ENCODE data around the gene EHD3. TPM values are rescaled to one million over a fixed set of nuclear protein-coding genes. Genes with fewer than 3 reads are reported as not detected.

Gene EHD3
- total RNA-seq, 1 experiment from 2014 or later = 1.9 TPM

DNA sequence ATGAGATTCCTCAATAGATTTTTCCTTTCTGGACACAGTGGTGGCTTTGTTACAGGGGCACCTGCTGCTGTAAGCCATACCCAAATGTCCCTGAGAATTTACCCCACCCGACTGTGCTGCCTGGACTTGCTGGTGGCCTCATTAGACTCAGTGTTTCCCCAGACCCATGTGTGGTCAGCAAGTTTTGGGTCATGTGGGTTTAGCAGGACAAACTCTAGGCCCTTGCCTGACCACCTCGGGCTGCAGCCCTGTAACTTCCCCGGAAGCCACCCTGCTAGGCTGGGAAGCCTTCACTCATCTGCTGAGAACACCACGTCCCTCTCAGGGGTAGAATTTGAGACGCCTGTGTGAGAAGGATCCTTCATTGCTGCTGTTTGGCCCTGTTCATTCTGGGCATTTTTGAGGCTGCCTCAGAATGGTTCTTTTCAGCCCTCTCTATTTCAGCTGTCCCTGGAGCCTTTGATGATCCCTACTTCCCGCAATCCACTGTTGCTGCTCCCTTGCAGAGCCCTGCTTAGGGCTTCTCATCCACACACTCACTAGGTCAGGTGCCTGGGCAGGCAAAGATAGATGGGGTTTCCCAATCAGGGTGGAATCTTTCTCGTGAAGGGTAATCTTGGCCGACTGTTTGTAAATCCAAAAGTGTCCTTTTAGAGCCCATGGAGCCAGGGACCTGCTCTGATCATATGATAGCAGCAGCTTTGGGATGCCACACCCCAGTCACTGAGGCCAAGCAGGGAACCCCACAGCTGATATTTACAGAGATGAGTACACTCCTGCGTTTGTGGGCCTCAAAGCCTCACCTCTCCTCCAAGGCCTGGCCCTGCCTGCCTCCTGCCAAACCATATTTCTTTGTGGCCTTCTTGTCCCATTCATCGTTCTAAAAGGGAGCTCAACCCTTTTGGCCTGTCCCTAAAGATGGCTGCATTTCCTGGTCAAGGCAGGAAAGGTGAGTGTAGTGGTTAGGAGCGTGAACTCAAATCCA is 6.7 kb downstream of the EHD3 start:
- Histone ChIP-seq H2AFZ (no peak overlapping the region), H3K4me1 (replicated peaks; ENCODE audit: insufficient read depth) (no peaks in the 10 kb centered on the region), H3K9me2 (ENCODE audit: insufficient read depth) (no peaks in the 10 kb centered on the region), H4K20me1 (ENCODE audit: insufficient read depth) (no peaks in the 10 kb centered on the region), H3K79me2 (ENCODE audit: low read depth) (no peaks in the 10 kb centered on the region), H3F3A (ENCODE audit: insufficient read depth, low read depth) (no peaks in the 10 kb centered on the region), H3K36me3 (ENCODE audit: low read depth) (no peaks in the 10 kb centered on the region), H3K9me3 (ENCODE audit: insufficient read depth, low read depth) (no peaks in the 10 kb centered on the region), H3K27ac (no peak overlapping the region), H3K27me3 (ENCODE audit: insufficient read depth, low read depth) (no peaks in the 10 kb centered on the region), H3K4me2 (no peak overlapping the region), H3K4me3 (no peak overlapping the region)
- DNase-seq = no peak
- no TSS peak for BruUV-seq (replicated peaks)
- intact Hi-C loops (cut with micrococcal nuclease; ENCODE audit: unreplicated experiment) = no loop called here
- CTCF ChIA-PET = no interaction called here
- no peak for TF ChIP-seq EZH2 (IDR thresholded peaks at IDR 0.05; ENCODE audit: low read depth)
- TF ChIP-seq, protein P1, sequence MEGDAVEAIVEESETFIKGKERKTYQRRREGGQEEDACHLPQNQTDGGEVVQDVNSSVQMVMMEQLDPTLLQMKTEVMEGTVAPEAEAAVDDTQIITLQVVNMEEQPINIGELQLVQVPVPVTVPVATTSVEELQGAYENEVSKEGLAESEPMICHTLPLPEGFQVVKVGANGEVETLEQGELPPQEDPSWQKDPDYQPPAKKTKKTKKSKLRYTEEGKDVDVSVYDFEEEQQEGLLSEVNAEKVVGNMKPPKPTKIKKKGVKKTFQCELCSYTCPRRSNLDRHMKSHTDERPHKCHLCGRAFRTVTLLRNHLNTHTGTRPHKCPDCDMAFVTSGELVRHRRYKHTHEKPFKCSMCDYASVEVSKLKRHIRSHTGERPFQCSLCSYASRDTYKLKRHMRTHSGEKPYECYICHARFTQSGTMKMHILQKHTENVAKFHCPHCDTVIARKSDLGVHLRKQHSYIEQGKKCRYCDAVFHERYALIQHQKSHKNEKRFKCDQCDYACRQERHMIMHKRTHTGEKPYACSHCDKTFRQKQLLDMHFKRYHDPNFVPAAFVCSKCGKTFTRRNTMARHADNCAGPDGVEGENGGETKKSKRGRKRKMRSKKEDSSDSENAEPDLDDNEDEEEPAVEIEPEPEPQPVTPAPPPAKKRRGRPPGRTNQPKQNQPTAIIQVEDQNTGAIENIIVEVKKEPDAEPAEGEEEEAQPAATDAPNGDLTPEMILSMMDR (conservative IDR thresholded peaks at IDR 0.05) = no peak
- POLR2A ChIA-PET (ENCODE audit: unreplicated experiment) = no interaction called here

DNA sequence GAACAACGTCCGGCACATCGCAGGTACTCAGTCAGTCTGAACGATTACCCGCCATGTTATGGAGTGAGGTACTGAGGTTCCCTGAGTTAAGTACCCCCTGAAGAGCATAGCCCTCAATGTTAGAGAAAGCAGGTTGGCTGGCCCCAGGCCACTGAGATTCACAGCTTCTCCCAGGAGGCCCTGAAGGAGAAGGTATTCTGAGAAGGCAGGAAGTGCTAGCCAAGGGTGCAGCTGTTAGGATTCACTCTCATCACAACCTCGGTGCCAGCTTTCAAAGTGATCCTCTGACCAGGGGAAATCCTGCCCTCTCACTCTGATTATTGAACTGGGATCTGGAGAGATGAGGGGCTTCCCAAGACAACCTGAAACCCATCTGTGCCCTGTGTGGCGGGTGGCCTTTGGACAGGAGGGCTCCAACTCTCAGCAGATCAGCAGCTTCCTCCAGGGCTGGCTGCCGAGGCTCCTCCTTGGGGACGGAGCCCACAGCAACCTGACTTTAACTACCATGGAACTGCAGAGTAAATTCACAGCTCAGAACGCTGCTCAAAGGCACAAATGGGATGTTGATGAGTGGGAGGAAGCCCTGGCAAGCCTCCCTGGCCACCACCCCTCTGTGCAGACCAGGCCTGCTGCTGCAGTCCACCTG is 7.8 kb downstream of the EHD3 start:
- H3K4me1 ChIP-seq (replicated peaks; ENCODE audit: insufficient read depth) = no peaks in the 10 kb centered on the region
- H3K27ac ChIP-seq = no peak overlapping the region
- no peaks in the 10 kb centered on the region for H4K20me1 ChIP-seq (ENCODE audit: insufficient read depth)
- CTCF ChIA-PET = no interaction called here
- H3K36me3 ChIP-seq (ENCODE audit: low read depth) = no peaks in the 10 kb centered on the region
- POLR2A ChIA-PET (ENCODE audit: unreplicated experiment) = no interaction called here
- no peaks in the 10 kb centered on the region for H3K27me3 ChIP-seq (ENCODE audit: insufficient read depth, low read depth)
- no peaks in the 10 kb centered on the region for H3K9me2 ChIP-seq (ENCODE audit: insufficient read depth)
- BruUV-seq (replicated peaks) = no TSS peak
- no peaks in the 10 kb centered on the region for H3K9me3 ChIP-seq (ENCODE audit: insufficient read depth, low read depth)
- intact Hi-C loops (cut with micrococcal nuclease; ENCODE audit: unreplicated experiment) = no loop called here
- H2AFZ ChIP-seq = no peak overlapping the region
- no peak overlapping the region for H3K4me3 ChIP-seq
- H3K4me2 ChIP-seq = no peak overlapping the region
- no peak for DNase-seq
- no peaks in the 10 kb centered on the region for H3K79me2 ChIP-seq (ENCODE audit: low read depth)
- H3F3A ChIP-seq (ENCODE audit: insufficient read depth, low read depth) = no peaks in the 10 kb centered on the region
- no peak for TF ChIP-seq EZH2 (IDR thresholded peaks at IDR 0.05; ENCODE audit: low read depth)
- TF ChIP-seq, protein P1 (conservative IDR thresholded peaks at IDR 0.05) = no peak

DNA sequence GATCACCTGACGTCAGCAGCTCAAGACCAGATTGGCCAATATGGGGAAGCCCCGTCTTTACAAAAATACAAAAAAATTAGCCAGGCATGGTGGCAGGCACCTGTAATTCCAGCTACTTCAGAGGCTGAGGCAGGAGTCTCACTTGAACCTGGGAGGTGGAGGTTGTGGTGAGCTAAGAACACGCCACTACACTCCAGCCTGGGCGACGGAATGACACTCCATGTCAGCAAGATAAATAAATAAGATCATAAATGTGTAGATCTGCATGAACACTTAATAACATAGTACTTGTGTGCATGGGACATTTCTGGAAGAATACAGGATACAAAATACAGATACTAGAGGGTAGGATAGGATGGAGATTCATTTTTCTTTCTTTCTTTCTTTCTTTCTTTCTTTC is 9.1 kb downstream of the EHD3 start:
- ChIA-PET POLR2A (ENCODE audit: unreplicated experiment) (no interaction called here), CTCF (no interaction called here)
- H3K4me2 ChIP-seq = no peak overlapping the region
- H3K27me3 ChIP-seq (ENCODE audit: insufficient read depth, low read depth) = no peaks in the 10 kb centered on the region
- no peaks in the 10 kb centered on the region for H3K9me2 ChIP-seq (ENCODE audit: insufficient read depth)
- no peaks in the 10 kb centered on the region for H3K9me3 ChIP-seq (ENCODE audit: insufficient read depth, low read depth)
- H3F3A ChIP-seq (ENCODE audit: insufficient read depth, low read depth) = no peaks in the 10 kb centered on the region
- no peak overlapping the region for H2AFZ ChIP-seq
- no peak for DNase-seq
- H3K4me3 ChIP-seq = no peak overlapping the region
- no peaks in the 10 kb centered on the region for H4K20me1 ChIP-seq (ENCODE audit: insufficient read depth)
- no TSS peak for BruUV-seq (replicated peaks)
- H3K36me3 ChIP-seq (ENCODE audit: low read depth) = no peaks in the 10 kb centered on the region
- no peak for TF ChIP-seq EZH2 (IDR thresholded peaks at IDR 0.05; ENCODE audit: low read depth)
- TF ChIP-seq, protein P1 (conservative IDR thresholded peaks at IDR 0.05) = no peak
- intact Hi-C loops (cut with micrococcal nuclease; ENCODE audit: unreplicated experiment) = no loop called here
- no peaks in the 10 kb centered on the region for H3K79me2 ChIP-seq (ENCODE audit: low read depth)
- H3K27ac ChIP-seq = no peak overlapping the region
- H3K4me1 ChIP-seq (replicated peaks; ENCODE audit: insufficient read depth) = no peaks in the 10 kb centered on the region
